GM21360 (cell line): ENCODE measurements around the gene DMTF1.
A peak's percentile ranks its signal among the peaks of the same experiment; 100 is the strongest.

Source experiments
- ATAC-seq: cut with Tn5 transposase; IDR thresholded peaks from one replicate; pipeline ENCODE4 v1.9.1; 2021; ENCODE audit warnings: mild to moderate bottlenecking, moderate library complexity; ENCODE audit not compliant: unreplicated experiment

The DMTF1 gene

GRCh38 chr7:87144173-87144657, 8.0 kb upstream of the DMTF1 start:
- peak; percentile 87 for ATAC-seq

GRCh38 chr7:87146740-87147386, 5.4 kb upstream of the DMTF1 start:
- no peak for ATAC-seq

GRCh38 chr7:87147500-87147899, 4.8 kb upstream of the DMTF1 start:
- ATAC-seq: no peak

GRCh38 chr7:87148332-87148955, 3.8 kb upstream of the DMTF1 start:
- no peak for ATAC-seq

GRCh38 chr7:87151002-87151728, 1.1 kb upstream of the DMTF1 start:
- no peak for ATAC-seq

GRCh38 chr7:87151729-87152111, 533 bp upstream of the DMTF1 start:
- no peak for ATAC-seq

- no peak for ATAC-seq
Measured at GRCh38 chr7:87152897-87153641, 816 bp downstream of the DMTF1 start.

- ATAC-seq: no peak
Measured at GRCh38 chr7:87154166-87154565, 1.9 kb downstream of the DMTF1 start.

- ATAC-seq: no peak
Measured at GRCh38 chr7:87154569-87154968, 2.3 kb downstream of the DMTF1 start.

GRCh38 chr7:87155788-87156187, 3.5 kb downstream of the DMTF1 start:
- ATAC-seq: no peak

GRCh38 chr7:87156709-87157108, 4.5 kb downstream of the DMTF1 start:
- no peak for ATAC-seq

GRCh38 chr7:87159538-87159937, 7.3 kb downstream of the DMTF1 start:
- peak; percentile 46 for ATAC-seq

GRCh38 chr7:87164433-87164832, 12.2 kb downstream of the DMTF1 start:
- ATAC-seq: no peak

- no peak for ATAC-seq
Measured at GRCh38 chr7:87170828-87171227, 18.6 kb downstream of the DMTF1 start.

- no peak for ATAC-seq
Measured at GRCh38 chr7:87171282-87171934, 19.2 kb downstream of the DMTF1 start.

GRCh38 chr7:87173471-87173870, 21.2 kb downstream of the DMTF1 start:
- no peak for ATAC-seq

GRCh38 chr7:87178320-87178719, 26.1 kb downstream of the DMTF1 start:
- no peak for ATAC-seq

- no peak for ATAC-seq
Measured at GRCh38 chr7:87179180-87179579, 26.9 kb downstream of the DMTF1 start.

- no peak for ATAC-seq
Measured at GRCh38 chr7:87187120-87187519, 34.9 kb downstream of the DMTF1 start.

GRCh38 chr7:87188930-87189329, 36.7 kb downstream of the DMTF1 start:
- peak; percentile 42 for ATAC-seq

GRCh38 chr7:87190783-87191182, 38.5 kb downstream of the DMTF1 start:
- no peak for ATAC-seq
